MCF 10A (cell line): ENCODE measurements around the gene TCTN2. TPM values are rescaled to one million over a fixed set of nuclear protein-coding genes. Genes with fewer than 3 reads are reported as not detected.

Experiments
- BruUV-seq: library from RNA; stranded (reverse); fragments of 400-500 nt; replicated peaks from 2 replicates; lab custom pipeline; 2021; lab: Mats Ljungman, UMichigan
- CTCF ChIA-PET: fragments of 300-600 bp; sonication (Branson Sonifier 250); formaldehyde crosslinking; extraction: SDS; loops from one replicate; lab custom pipeline; 2021; ENCODE audit warnings: antibody characterized with exemption, inconsistent platforms; lab: Yijun Ruan, JAX
- POLR2A ChIA-PET: fragments of 300-600, 350-650 bp; sonication (Branson Sonifier 250); formaldehyde crosslinking; extraction: SDS; loops from one replicate; lab custom pipeline; 2020; ENCODE audit warnings: antibody characterized with exemption, inconsistent platforms; lab: Yijun Ruan, JAX
- DNase-seq: peaks from one replicate; pipeline ENCODE4 v3.0.0-alpha.2; 2018; ENCODE audit not compliant: unreplicated experiment
- H3K27ac Mint-ChIP-seq: one replicate; pipeline ENCODE4 v1.8.0; 2022; ENCODE audit warnings: mild to moderate bottlenecking, low read depth, mixed read lengths; ENCODE audit not compliant: unreplicated experiment
- H3K27me3 Mint-ChIP-seq: one replicate; pipeline ENCODE4 v1.8.0; 2022; ENCODE audit warnings: mixed read lengths; ENCODE audit not compliant: insufficient read depth, unreplicated experiment
- H3K36me3 Mint-ChIP-seq: one replicate; pipeline ENCODE4 v1.8.0; 2022; ENCODE audit warnings: mild to moderate bottlenecking, moderate library complexity, mixed read lengths; ENCODE audit not compliant: insufficient read depth, unreplicated experiment
- H3K4me1 Mint-ChIP-seq: one replicate; pipeline ENCODE4 v1.8.0; 2022; ENCODE audit warnings: mixed read lengths; ENCODE audit not compliant: insufficient read depth, unreplicated experiment
- H3K4me3 Mint-ChIP-seq: one replicate; pipeline ENCODE4 v1.8.0; 2022; ENCODE audit warnings: mild to moderate bottlenecking, moderate library complexity, mixed read lengths; ENCODE audit not compliant: unreplicated experiment
- H3K9me3 Mint-ChIP-seq: one replicate; pipeline ENCODE4 v1.8.0; 2022; ENCODE audit warnings: mixed read lengths; ENCODE audit not compliant: unreplicated experiment
- intact Hi-C: fragments of 100-400 bp; cut with micrococcal nuclease; formaldehyde crosslinking; loops from 2 replicates; pipeline ENCODE4 v1.14.1; 2022
- total RNA-seq: library from RNA; stranded (reverse); gene quantifications from 2 replicates; pipeline ENCODE4 v1.2.3, GENCODE V29; 2022
- TF ChIP-seq, protein P1 (sequence below): fragments of 200-600 bp; IDR thresholded peaks from one replicate; pipeline ENCODE4 v1.8.0; 2022; ENCODE audit warnings: antibody characterized with exemption, mild to moderate bottlenecking; ENCODE audit not compliant: unreplicated experiment

The TCTN2 gene
- total RNA-seq, 1 experiment from 2014 or later = 5.0 TPM

GRCh38 chr12:123717350-123717749 lies 46.4 kb downstream of the TCTN2 start:
- Mint-ChIP-seq H3K36me3 (peaks cover 4% of the 10 kb centered on the region), H3K4me1 (peaks cover 16% of the 10 kb centered on the region), H3K4me3 (no peak overlapping the region), H3K9me3 (no peaks in the 10 kb centered on the region), H3K27me3 (no peaks in the 10 kb centered on the region), H3K27ac (no peak overlapping the region)
- no TSS peak for BruUV-seq
- CTCF ChIA-PET = interaction anchor here (0.6 to 0.8 kb wide), 2 partner anchors 57 to 1189 kb away, joined by 3 to 6 read pairs; no protein-coding TSS in a partner anchor
- TF ChIP-seq, protein P1, sequence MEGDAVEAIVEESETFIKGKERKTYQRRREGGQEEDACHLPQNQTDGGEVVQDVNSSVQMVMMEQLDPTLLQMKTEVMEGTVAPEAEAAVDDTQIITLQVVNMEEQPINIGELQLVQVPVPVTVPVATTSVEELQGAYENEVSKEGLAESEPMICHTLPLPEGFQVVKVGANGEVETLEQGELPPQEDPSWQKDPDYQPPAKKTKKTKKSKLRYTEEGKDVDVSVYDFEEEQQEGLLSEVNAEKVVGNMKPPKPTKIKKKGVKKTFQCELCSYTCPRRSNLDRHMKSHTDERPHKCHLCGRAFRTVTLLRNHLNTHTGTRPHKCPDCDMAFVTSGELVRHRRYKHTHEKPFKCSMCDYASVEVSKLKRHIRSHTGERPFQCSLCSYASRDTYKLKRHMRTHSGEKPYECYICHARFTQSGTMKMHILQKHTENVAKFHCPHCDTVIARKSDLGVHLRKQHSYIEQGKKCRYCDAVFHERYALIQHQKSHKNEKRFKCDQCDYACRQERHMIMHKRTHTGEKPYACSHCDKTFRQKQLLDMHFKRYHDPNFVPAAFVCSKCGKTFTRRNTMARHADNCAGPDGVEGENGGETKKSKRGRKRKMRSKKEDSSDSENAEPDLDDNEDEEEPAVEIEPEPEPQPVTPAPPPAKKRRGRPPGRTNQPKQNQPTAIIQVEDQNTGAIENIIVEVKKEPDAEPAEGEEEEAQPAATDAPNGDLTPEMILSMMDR = no peak
- POLR2A ChIA-PET = no interaction called here
- intact Hi-C loops = no loop called here
- DNase-seq = no peak

DNA sequence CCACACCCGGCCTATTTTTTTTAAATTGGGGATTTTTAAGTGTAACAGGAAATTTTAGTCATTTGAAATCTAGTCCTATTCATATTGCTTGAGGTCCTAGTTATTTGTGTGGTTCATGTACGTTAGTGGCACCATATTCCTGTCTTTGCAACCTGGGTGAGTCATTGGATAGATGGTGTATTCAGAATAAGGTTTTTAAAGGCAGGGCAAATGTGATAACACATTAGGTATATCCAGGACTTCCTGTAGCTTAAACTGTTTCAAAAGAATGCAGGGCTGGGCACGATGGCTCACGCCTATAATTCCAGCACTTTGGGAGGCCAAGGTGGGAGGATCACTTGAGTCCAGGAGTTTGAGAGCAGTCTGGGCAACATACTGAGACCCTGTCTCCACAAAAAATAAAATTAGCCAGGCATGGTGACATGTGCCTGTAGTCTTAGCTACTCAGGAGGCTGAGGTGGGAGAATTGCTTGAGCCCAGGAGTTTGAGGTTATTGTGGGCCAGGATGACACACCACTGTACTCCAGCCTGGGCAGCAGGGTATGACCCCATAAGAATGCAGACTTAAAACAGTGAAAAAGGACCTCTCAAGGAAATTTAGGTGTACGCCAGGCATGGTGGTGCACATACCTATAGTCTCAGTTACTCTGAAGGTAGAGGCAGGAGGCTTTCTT lies 49.4 kb downstream of the TCTN2 start:
- TF ChIP-seq, protein P1 = no peak
- BruUV-seq = no TSS peak
- no peaks in the 10 kb centered on the region for H3K4me1 Mint-ChIP-seq
- H3K9me3 Mint-ChIP-seq = no peaks in the 10 kb centered on the region
- no peak overlapping the region for H3K4me3 Mint-ChIP-seq
- H3K27me3 Mint-ChIP-seq = no peaks in the 10 kb centered on the region
- ChIA-PET CTCF (no interaction called here), POLR2A (no interaction called here)
- no peak overlapping the region for H3K27ac Mint-ChIP-seq
- no peak for DNase-seq
- intact Hi-C loops = no loop called here
- peaks cover 25% of the 10 kb centered on the region for H3K36me3 Mint-ChIP-seq

GRCh38 chr12:123721245-123721644 lies 50.3 kb downstream of the TCTN2 start:
- H3K9me3 Mint-ChIP-seq = no peaks in the 10 kb centered on the region
- TF ChIP-seq, protein P1 = no peak
- H3K4me3 Mint-ChIP-seq = no peak overlapping the region
- intact Hi-C loops = no loop called here
- no peak for DNase-seq
- H3K36me3 Mint-ChIP-seq = peaks cover 35% of the 10 kb centered on the region
- no peaks in the 10 kb centered on the region for H3K4me1 Mint-ChIP-seq
- ChIA-PET CTCF (no interaction called here), POLR2A (no interaction called here)
- no peak overlapping the region for H3K27ac Mint-ChIP-seq
- no peaks in the 10 kb centered on the region for H3K27me3 Mint-ChIP-seq
- BruUV-seq = no TSS peak

GRCh38 chr12:123723011-123723410 lies 52.1 kb downstream of the TCTN2 start:
- TF ChIP-seq, protein P1 = no peak
- BruUV-seq = no TSS peak
- ChIA-PET CTCF (no interaction called here), POLR2A (no interaction called here)
- no peaks in the 10 kb centered on the region for H3K4me1 Mint-ChIP-seq
- no peak overlapping the region for H3K4me3 Mint-ChIP-seq
- no peaks in the 10 kb centered on the region for H3K9me3 Mint-ChIP-seq
- intact Hi-C loops = no loop called here
- H3K27me3 Mint-ChIP-seq = no peaks in the 10 kb centered on the region
- DNase-seq = no peak
- H3K36me3 Mint-ChIP-seq = peaks cover 44% of the 10 kb centered on the region
- H3K27ac Mint-ChIP-seq = no peak overlapping the region
